Panc1 (cell line): ENCODE data around the gene RMND5B. TPM values are rescaled to one million over a fixed set of nuclear protein-coding genes. Genes with fewer than 3 reads are reported as not detected.

Experiments used
- ATAC-seq: fragments of 200-7000 bp; cut with Tn5 transposase; 2 replicates; pipeline ENCODE4 v1.9.1; 2020; ENCODE audit warnings: mild to moderate bottlenecking, moderate library complexity
- BruUV-seq: library from RNA; stranded (reverse); fragments of 400-500 nt; replicated peaks from 2 replicates; lab custom pipeline; 2021; lab: Mats Ljungman, UMichigan
- CTCF ChIA-PET: fragments of 300-600 bp; sonication (Branson Sonifier 250); formaldehyde crosslinking; loops from one replicate; lab custom pipeline; 2022; ENCODE audit warnings: antibody characterized with exemption; lab: Charles Lee
- POLR2A ChIA-PET: fragments of 300-600 bp; sonication (Branson Sonifier 250); formaldehyde crosslinking; loops from one replicate; lab custom pipeline; 2022; ENCODE audit warnings: antibody characterized with exemption; lab: Charles Lee
- DNase-seq: peaks from one replicate; pipeline ENCODE4 v3.0.0-alpha.2; 2010; ENCODE audit warnings: low read depth, low spot score
- H3K27ac ChIP-seq: 2 replicates; pipeline ENCODE4 v1.5.1; 2011; ENCODE audit warnings: mild to moderate bottlenecking, low read length, inconsistent platforms
- H3K27me3 ChIP-seq: fragments of 200-500 bp; sonication (Bioruptor generic); 2 replicates; pipeline ENCODE4 v1.6.0; 2014; ENCODE audit warnings: low read length, inconsistent platforms; ENCODE audit not compliant: control insufficient read depth, insufficient read depth
- H3K36me3 ChIP-seq: fragments of 200-500 bp; sonication (Bioruptor generic); 2 replicates; pipeline ENCODE4 v1.5.1; 2014; ENCODE audit warnings: inconsistent platforms, mild to moderate bottlenecking, low read length, moderate library complexity; ENCODE audit not compliant: control insufficient read depth, insufficient read depth
- H3K4me1 ChIP-seq: 2 replicates; pipeline ENCODE4 v1.5.1; 2011; ENCODE audit warnings: inconsistent platforms, mild to moderate bottlenecking, low read length, moderate library complexity; ENCODE audit not compliant: control insufficient read depth, insufficient read depth
- H3K4me3 ChIP-seq, 2 experiments: 2 replicates each; pipeline ENCODE4 v1.5.1; 2011 to 2012; ENCODE audit warnings: low read depth in 2 of 2, low read length in 2 of 2, mild to moderate bottlenecking in 2 of 2, inconsistent platforms in 1 of 2, moderate library complexity in 1 of 2
- H3K9me3 ChIP-seq: fragments of 200-500 bp; sonication (Bioruptor generic); 2 replicates; pipeline ENCODE4 v1.5.1; 2014; ENCODE audit warnings: low read depth, mild to moderate bottlenecking, inconsistent platforms, low read length, moderate library complexity; ENCODE audit not compliant: control insufficient read depth, insufficient read depth
- POLR2AphosphoS5 ChIP-seq: IDR thresholded peaks from 2 replicates; pipeline ENCODE4 v1.6.1; 2012; ENCODE audit warnings: mild to moderate bottlenecking, low read depth, low read length, moderate library complexity
- REST ChIP-seq, 2 experiments: IDR thresholded peaks; 2 replicates each; pipeline ENCODE4 v1.6.1; 2011 to 2012; ENCODE audit warnings: low read depth in 2 of 2, control low read depth in 1 of 2, low read length in 1 of 2, mild to moderate bottlenecking in 1 of 2, moderate library complexity in 1 of 2; ENCODE audit not compliant: insufficient read depth in 1 of 2
- SIN3A ChIP-seq: IDR thresholded peaks from 2 replicates; pipeline ENCODE4 v1.6.1; 2012; ENCODE audit warnings: low read depth, mild to moderate bottlenecking, low read length, moderate library complexity, borderline replicate concordance; ENCODE audit not compliant: insufficient read depth
- TCF7L2 ChIP-seq: IDR thresholded peaks from 2 replicates; pipeline ENCODE4 v1.6.1; 2011; ENCODE audit warnings: mild to moderate bottlenecking, low read depth, low read length, inconsistent platforms
- in situ Hi-C: cut with HindIII; loops from 2 replicates; pipeline ENCODE4 v1.10.0; 2016; ENCODE audit warnings: low sequenced_read_pairs, low pct_unique_long_range_greater_than_20kb
- intact Hi-C: fragments of 100-400 bp; cut with micrococcal nuclease; formaldehyde crosslinking; loops from one replicate; pipeline ENCODE4 v1.10.0; 2022; ENCODE audit not compliant: unreplicated experiment
- total RNA-seq: library from RNA; stranded (reverse); gene quantifications from one replicate; pipeline ENCODE4 v1.2.1, GENCODE V29; 2021; ENCODE audit not compliant: unreplicated experiment
- TF ChIP-seq, protein P1 (sequence below): fragments of 450-650 bp; IDR thresholded peaks from 2 replicates; pipeline ENCODE4 v1.5.1; 2017; ENCODE audit warnings: mild to moderate bottlenecking

The RMND5B gene
- total RNA-seq, 1 experiment from 2014 or later = 40.8 TPM

DNA sequence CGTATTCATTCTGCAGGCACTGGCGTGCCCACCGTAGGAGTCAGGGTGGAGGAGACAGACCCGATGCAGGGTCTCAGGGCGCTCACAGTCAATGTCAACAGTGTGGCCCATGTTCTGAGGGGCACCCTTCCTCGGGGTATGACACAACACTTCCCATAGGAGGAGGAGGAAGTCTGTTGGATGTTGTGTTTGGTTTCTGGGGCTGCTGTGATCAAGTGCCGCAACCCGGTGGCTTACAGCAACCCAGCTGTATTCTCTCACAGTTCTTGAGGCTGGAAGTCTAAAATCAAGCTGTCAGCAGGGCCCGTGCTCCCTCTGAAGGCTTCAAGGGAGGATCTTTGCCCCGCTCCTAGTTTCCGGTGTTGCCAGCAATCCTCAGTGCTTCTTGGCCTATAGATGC is 67.9 kb downstream of the RMND5B start:
- H3K27me3 ChIP-seq = no peaks in the 10 kb centered on the region
- H3K4me1 ChIP-seq = peaks cover 9% of the 10 kb centered on the region; the same call in 1 of the 2 replicates
- H3K4me3 ChIP-seq = no peak overlapping the region
- in situ Hi-C loops (no loop called here), intact Hi-C loops (no loop called here)
- TF ChIP-seq POLR2AphosphoS5 = no peak
- no peaks in the 10 kb centered on the region for H3K36me3 ChIP-seq
- H3K27ac ChIP-seq = no peak overlapping the region
- POLR2A ChIA-PET = no interaction called here
- no TSS peak for BruUV-seq
- H3K9me3 ChIP-seq = no peaks in the 10 kb centered on the region
- CTCF ChIA-PET = no interaction called here
- ATAC-seq (no peak), DNase-seq (no peak)

- Histone ChIP-seq H3K4me3 (no peak overlapping the region), H3K36me3 (no peaks in the 10 kb centered on the region; the same call in 1 of the 2 replicates), H3K4me1 (peaks cover 9% of the 10 kb centered on the region; the same call in 1 of the 2 replicates), H3K27ac (no peak overlapping the region), H3K9me3 (no peaks in the 10 kb centered on the region), H3K27me3 (no peaks in the 10 kb centered on the region)
- CTCF ChIA-PET = no interaction called here
- no TSS peak for BruUV-seq
- DNase-seq (no peak), ATAC-seq (no peak)
- intact Hi-C loops (no loop called here), in situ Hi-C loops (no loop called here)
- TF ChIP-seq, protein P1, sequence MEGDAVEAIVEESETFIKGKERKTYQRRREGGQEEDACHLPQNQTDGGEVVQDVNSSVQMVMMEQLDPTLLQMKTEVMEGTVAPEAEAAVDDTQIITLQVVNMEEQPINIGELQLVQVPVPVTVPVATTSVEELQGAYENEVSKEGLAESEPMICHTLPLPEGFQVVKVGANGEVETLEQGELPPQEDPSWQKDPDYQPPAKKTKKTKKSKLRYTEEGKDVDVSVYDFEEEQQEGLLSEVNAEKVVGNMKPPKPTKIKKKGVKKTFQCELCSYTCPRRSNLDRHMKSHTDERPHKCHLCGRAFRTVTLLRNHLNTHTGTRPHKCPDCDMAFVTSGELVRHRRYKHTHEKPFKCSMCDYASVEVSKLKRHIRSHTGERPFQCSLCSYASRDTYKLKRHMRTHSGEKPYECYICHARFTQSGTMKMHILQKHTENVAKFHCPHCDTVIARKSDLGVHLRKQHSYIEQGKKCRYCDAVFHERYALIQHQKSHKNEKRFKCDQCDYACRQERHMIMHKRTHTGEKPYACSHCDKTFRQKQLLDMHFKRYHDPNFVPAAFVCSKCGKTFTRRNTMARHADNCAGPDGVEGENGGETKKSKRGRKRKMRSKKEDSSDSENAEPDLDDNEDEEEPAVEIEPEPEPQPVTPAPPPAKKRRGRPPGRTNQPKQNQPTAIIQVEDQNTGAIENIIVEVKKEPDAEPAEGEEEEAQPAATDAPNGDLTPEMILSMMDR = no peak
- TF ChIP-seq REST (IDR thresholded peaks at IDR 0.05; ENCODE audit: insufficient read depth in 1 of 2, low read depth in 2 of 2, low read length in 1 of 2) (no peak), POLR2AphosphoS5 (no peak), SIN3A (no peak), TCF7L2 (no peak)
- POLR2A ChIA-PET = no interaction called here
Measured at GRCh38 chr5:178199581-178200434, 69.0 kb downstream of the RMND5B start.

Other genes starting within 250 kb of the RMND5B start
- gene PROP1, start 134.8 kb upstream of the RMND5B start, total RNA-seq = not detected
- gene N4BP3, start 17.5 kb upstream of the RMND5B start, total RNA-seq = 2.3 TPM
- 239 TPM for gene NHP2, start 22.9 kb downstream of the RMND5B start, total RNA-seq
- gene GMCL2, start 56.4 kb downstream of the RMND5B start, total RNA-seq = not detected
- gene HNRNPAB, start 73.5 kb downstream of the RMND5B start, total RNA-seq = 273 TPM
- 43.2 TPM for gene PHYKPL, start 101.8 kb downstream of the RMND5B start, total RNA-seq